PC-3 (cell line): ENCODE results near the gene TXLNA. TPM values are rescaled to one million over a fixed set of nuclear protein-coding genes. Genes with fewer than 3 reads are reported as not detected.

ENCODE experiments used
- ATAC-seq: fragments of 200-7000 bp; cut with Tn5 transposase; 2 replicates; pipeline ENCODE4 v1.9.1; 2020; ENCODE audit warnings: mild to moderate bottlenecking, moderate library complexity
- BruUV-seq: library from RNA; stranded (reverse); fragments of 400-500 nt; replicated peaks from 2 replicates; lab custom pipeline; 2021; lab: Mats Ljungman, UMichigan
- CTCF ChIA-PET: fragments of 300-600 bp; sonication (Branson Sonifier 250); formaldehyde crosslinking; loops from one replicate; lab custom pipeline; 2022; ENCODE audit warnings: antibody characterized with exemption; lab: Charles Lee
- POLR2A ChIA-PET: fragments of 300-600 bp; sonication (Branson Sonifier 250); formaldehyde crosslinking; loops from one replicate; lab custom pipeline; 2022; ENCODE audit warnings: antibody characterized with exemption; ENCODE audit not compliant: unreplicated experiment; lab: Charles Lee
- DNase-seq: peaks from one replicate; pipeline ENCODE4 v3.0.0-alpha.2; 2015
- H2AFZ ChIP-seq: fragments of 300-600 bp; sonication (generic); 2 replicates; pipeline ENCODE4 v1.6.0; 2016; ENCODE audit warnings: antibody characterized with exemption, low read length
- H3F3A ChIP-seq: fragments of 300-600 bp; sonication (generic); one replicate; pipeline ENCODE4 v1.6.0; 2017; ENCODE audit warnings: antibody characterized with exemption, low read length, control low read depth, mild to moderate bottlenecking; ENCODE audit not compliant: unreplicated experiment
- H3K27ac ChIP-seq: fragments of 300-600 bp; sonication (generic); 2 replicates; pipeline ENCODE4 v1.5.1; 2016; ENCODE audit warnings: mild to moderate bottlenecking, low read length
- H3K27me3 ChIP-seq: fragments of 300-600 bp; sonication (generic); 2 replicates; pipeline ENCODE4 v1.6.1; 2016; ENCODE audit warnings: low read length, mixed read lengths
- H3K36me3 ChIP-seq: fragments of 300-600 bp; sonication (generic); 2 replicates; pipeline ENCODE4 v1.6.1; 2016; ENCODE audit warnings: low read depth, mixed run types, low read length, mixed read lengths
- H3K4me1 ChIP-seq: fragments of 300-600 bp; sonication (generic); 2 replicates; pipeline ENCODE4 v1.5.1; 2016; ENCODE audit warnings: low read length; ENCODE audit not compliant: insufficient read depth
- H3K4me2 ChIP-seq: fragments of 300-600 bp; sonication (generic); 2 replicates; pipeline ENCODE4 v1.6.0; 2016; ENCODE audit warnings: low read length
- H3K4me3 ChIP-seq: fragments of 300-600 bp; sonication (generic); 2 replicates; pipeline ENCODE4 v1.5.1; 2016; ENCODE audit warnings: mild to moderate bottlenecking, low read length, mixed read lengths
- H3K79me2 ChIP-seq: fragments of 300-600 bp; sonication (generic); 2 replicates; pipeline ENCODE4 v1.6.1; 2017; ENCODE audit warnings: low read length, mixed read lengths
- H3K9ac ChIP-seq: fragments of 300-600 bp; sonication (generic); 2 replicates; pipeline ENCODE4 v1.6.0; 2016; ENCODE audit warnings: mild to moderate bottlenecking, low read length
- H3K9me2 ChIP-seq: fragments of 300-600 bp; sonication (generic); replicated peaks from 2 replicates; pipeline ENCODE4 v1.6.1; 2016; ENCODE audit warnings: mixed run types, low read length, mixed read lengths
- H3K9me3 ChIP-seq: fragments of 300-600 bp; sonication (generic); 2 replicates; pipeline ENCODE4 v1.6.1; 2016; ENCODE audit warnings: low read length, mixed read lengths
- H4K20me1 ChIP-seq: fragments of 300-600 bp; sonication (generic); 2 replicates; pipeline ENCODE4 v1.6.1; 2016; ENCODE audit warnings: low read length, mixed read lengths
- CTCF ChIP-seq: fragments of 300-600 bp; sonication (generic); conservative IDR thresholded peaks from 2 replicates; pipeline ENCODE4 v1.5.1; 2017; ENCODE audit warnings: antibody characterized with exemption, low read depth, mild to moderate bottlenecking, low read length
- EZH2 ChIP-seq: fragments of 300-600 bp; sonication (generic); IDR thresholded peaks from one replicate; pipeline ENCODE4 v1.6.1; 2017; ENCODE audit warnings: antibody characterized with exemption, mild to moderate bottlenecking, low read length; ENCODE audit not compliant: unreplicated experiment
- EZH2phosphoT487 ChIP-seq: fragments of 300-600 bp; sonication (generic); IDR thresholded peaks from 2 replicates; pipeline ENCODE4 v1.6.1; 2018; ENCODE audit warnings: mild to moderate bottlenecking, antibody characterized with exemption, low read length, borderline replicate concordance
- intact Hi-C: fragments of 100-400 bp; cut with micrococcal nuclease; formaldehyde crosslinking; loops from 2 replicates; pipeline ENCODE4 v1.9.0; 2023
- total RNA-seq: library from RNA; depleted of rRNA; stranded (reverse); fragments of >200 nt; gene quantifications from 2 replicates; pipeline ENCODE4 v1.2.3, GENCODE V29; 2014

TXLNA gene
- total RNA-seq, 1 experiment from 2014 or later = 64.2 TPM

DNA sequence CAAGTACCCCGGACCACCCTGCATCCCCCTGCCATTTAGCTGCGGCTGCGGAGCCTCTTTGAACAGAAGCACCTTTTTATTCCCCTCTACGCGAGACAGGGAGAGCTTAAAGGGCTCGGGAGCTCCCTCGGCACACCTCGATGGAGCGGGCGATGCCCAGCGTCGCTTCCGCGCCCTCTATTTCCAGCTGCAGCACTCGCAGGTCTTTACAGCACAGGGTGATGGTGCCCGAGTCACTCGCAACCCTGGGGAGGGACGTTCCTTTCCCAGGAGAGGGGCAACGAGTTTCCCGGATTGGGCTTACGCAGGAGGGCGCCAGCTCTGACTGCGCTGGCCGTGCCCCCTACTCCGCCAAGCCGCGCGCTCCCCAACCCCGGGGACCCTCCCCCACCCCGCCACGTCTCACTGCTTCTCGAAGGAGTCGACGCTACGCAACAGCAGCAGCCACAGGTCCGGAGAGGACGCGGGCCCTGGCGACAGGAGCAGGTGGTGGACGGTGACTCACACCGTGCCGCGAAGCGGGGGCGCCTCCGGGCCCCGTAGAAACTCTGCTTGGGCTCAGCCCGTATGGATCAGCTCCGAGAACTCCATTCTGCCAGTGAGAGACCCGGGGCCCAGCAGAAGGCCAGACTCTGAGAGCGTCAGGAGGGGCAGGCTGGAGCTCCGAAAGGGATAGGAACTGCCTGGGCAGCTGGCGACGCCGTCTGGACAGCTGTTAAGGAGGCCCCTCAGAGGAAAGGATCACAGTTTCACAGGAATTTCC is 61.7 kb downstream of the TXLNA start:
- intact Hi-C loops = loop anchor here (2.0 to 5.0 kb wide), 2 partner anchors 52 to 91 kb away; partner anchors contain the start of gene HDAC1
- Histone ChIP-seq H3K4me2 (peak overlapping the region; percentile 95), H3K4me3 (peak overlapping the region; percentile 81), H3K27ac (peak overlapping the region; percentile 29), H3K9me2 (no peaks in the 10 kb centered on the region), H4K20me1 (no peaks in the 10 kb centered on the region), H3K79me2 (no peaks in the 10 kb centered on the region), H3K9me3 (no peaks in the 10 kb centered on the region), H3F3A (no peaks in the 10 kb centered on the region), H3K4me1 (peaks cover 24% of the 10 kb centered on the region), H3K9ac (peak overlapping the region; percentile 56), H3K36me3 (no peaks in the 10 kb centered on the region), H2AFZ (peak overlapping the region; percentile 82), H3K27me3 (no peaks in the 10 kb centered on the region)
- peak; percentile 62 for ATAC-seq
- no peak for TF ChIP-seq EZH2phosphoT487
- no peak for TF ChIP-seq EZH2
- no peak for TF ChIP-seq CTCF
- ChIA-PET CTCF (interaction anchor here (0.9 to 1.9 kb wide), 4 partner anchors 25 to 80 kb away, joined by 3 to 17 read pairs (median 6); partner anchors contain the start of gene HDAC1), POLR2A (interaction anchor here (0.5 to 1.1 kb wide), 2 partner anchors 50 to 81 kb away, joined by 3 read pairs; no protein-coding TSS in a partner anchor)
- peak; percentile 57 for DNase-seq
- no TSS peak for BruUV-seq

DNA sequence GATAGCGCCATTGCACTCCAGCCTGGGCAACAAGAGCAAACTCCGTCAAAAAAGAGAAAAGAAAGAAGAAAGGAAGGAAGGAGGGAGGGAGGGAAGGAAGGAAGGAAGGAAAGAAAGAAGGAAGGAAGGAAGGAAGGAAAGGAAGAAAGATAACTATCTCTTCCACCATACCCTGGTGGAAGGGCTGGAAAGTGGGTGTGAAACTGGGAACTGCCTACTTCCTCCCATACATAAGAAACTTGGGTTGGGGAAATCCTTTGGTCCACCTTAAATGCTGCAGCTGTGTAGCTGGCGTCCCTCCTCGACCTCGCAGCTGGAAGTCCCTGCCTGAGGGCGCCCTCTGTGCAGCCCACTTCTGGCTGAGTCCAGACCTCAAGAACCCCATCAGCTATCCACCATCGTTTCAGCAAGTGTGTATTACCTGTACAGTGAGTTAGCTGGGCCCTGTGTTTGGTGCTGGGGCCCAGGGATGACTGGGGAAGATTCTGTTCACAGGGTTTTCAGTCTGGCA is 62.9 kb downstream of the TXLNA start:
- Histone ChIP-seq H4K20me1 (no peaks in the 10 kb centered on the region), H3K9me2 (no peaks in the 10 kb centered on the region), H3K79me2 (no peaks in the 10 kb centered on the region), H3F3A (no peaks in the 10 kb centered on the region), H3K4me1 (peaks cover 25% of the 10 kb centered on the region), H3K27ac (no peak overlapping the region), H3K9me3 (no peaks in the 10 kb centered on the region), H3K27me3 (no peaks in the 10 kb centered on the region), H3K4me3 (no peak overlapping the region), H3K4me2 (no peak overlapping the region), H3K36me3 (no peaks in the 10 kb centered on the region), H2AFZ (no peak overlapping the region), H3K9ac (no peak overlapping the region)
- TF ChIP-seq EZH2 = no peak
- no peak for TF ChIP-seq EZH2phosphoT487
- no peak for TF ChIP-seq CTCF
- ChIA-PET POLR2A (no interaction called here), CTCF (interaction anchor here (0.5 kb wide), 1 partner anchor 16 kb away, joined by 3 read pairs; no protein-coding TSS in a partner anchor)
- BruUV-seq = no TSS peak
- DNase-seq (no peak), ATAC-seq (no peak)
- intact Hi-C loops = loop anchor here (5.0 kb wide), 1 partner anchor 90 kb away; no protein-coding TSS in a partner anchor
